Neural cell (in vitro differentiated cells): ENCODE data around the gene CIC. TPM values are rescaled to one million over a fixed set of nuclear protein-coding genes. Genes with fewer than 3 reads are reported as not detected.

Experiments used
- H2AFZ ChIP-seq: fragments of 200-600, 300-800 bp; sonication (generic), shearing (Covaris generic); 2 replicates; pipeline ENCODE4 v1.6.0; 2014; ENCODE audit warnings: low read depth, mild to moderate bottlenecking, antibody characterized with exemption, low read length, moderate library complexity
- H3F3A ChIP-seq: fragments of 200-600 bp; shearing (Covaris generic); 2 replicates; pipeline ENCODE4 v1.6.1; 2016; ENCODE audit warnings: mild to moderate bottlenecking, moderate library complexity, mixed read lengths, antibody characterized with exemption, low read length; ENCODE audit not compliant: insufficient read depth, poor library complexity, severe bottlenecking
- H3K27ac ChIP-seq: fragments of 200-600, 300-800 bp; sonication (generic), shearing (Covaris generic); 2 replicates; pipeline ENCODE4 v1.5.1; 2014; ENCODE audit warnings: mild to moderate bottlenecking, low read length, moderate library complexity
- H3K27me3 ChIP-seq: fragments of 300-800, 200-600 bp; sonication (generic), shearing (Covaris generic); 2 replicates; pipeline ENCODE4 v1.6.0; 2014; ENCODE audit warnings: mild to moderate bottlenecking, low read depth, low read length, moderate library complexity; ENCODE audit not compliant: insufficient read depth
- H3K36me3 ChIP-seq: fragments of 300-800, 200-600 bp; sonication (generic), shearing (Covaris generic); 2 replicates; pipeline ENCODE4 v1.5.1; 2014; ENCODE audit warnings: mild to moderate bottlenecking, antibody characterized with exemption, low read length, moderate library complexity; ENCODE audit not compliant: insufficient read depth
- H3K4me2 ChIP-seq: fragments of 300-800, 200-600 bp; sonication (generic), shearing (Covaris generic); 2 replicates; pipeline ENCODE4 v1.6.0; 2014; ENCODE audit warnings: mild to moderate bottlenecking, low read length
- H3K4me3 ChIP-seq: fragments of 300-800, 200-600 bp; sonication (generic), shearing (Covaris generic); 2 replicates; pipeline ENCODE4 v1.5.1; 2014; ENCODE audit warnings: mild to moderate bottlenecking, low read length, moderate library complexity
- H3K79me2 ChIP-seq: fragments of 200-600 bp; shearing (Covaris generic); replicated peaks from 2 replicates; pipeline ENCODE4 v1.6.0; 2014; ENCODE audit warnings: mild to moderate bottlenecking, low read length, moderate library complexity; ENCODE audit not compliant: insufficient read depth
- H3K9ac ChIP-seq: fragments of 300-800, 200-600 bp; sonication (generic), shearing (Covaris generic); 2 replicates; pipeline ENCODE4 v1.6.1; 2016; ENCODE audit warnings: mild to moderate bottlenecking, low read length, mixed read lengths
- H3K9me2 ChIP-seq: fragments of 200-600 bp; shearing (Covaris generic); 2 replicates; pipeline ENCODE4 v1.6.1; 2016; ENCODE audit warnings: mild to moderate bottlenecking, low read length, mixed read lengths; ENCODE audit not compliant: insufficient read depth
- H3K9me3 ChIP-seq: fragments of 200-600, 300-800 bp; sonication (generic), shearing (Covaris generic); 2 replicates; pipeline ENCODE4 v1.6.1; 2016; ENCODE audit warnings: mild to moderate bottlenecking, mixed run types, low read length, moderate library complexity, mixed read lengths
- H4K20me1 ChIP-seq: fragments of 200-600 bp; shearing (Covaris generic); 2 replicates; pipeline ENCODE4 v1.6.1; 2016; ENCODE audit warnings: mild to moderate bottlenecking, mixed run types; ENCODE audit not compliant: insufficient read depth
- CTCF ChIP-seq: fragments of 450-650 bp; IDR thresholded peaks from 2 replicates; pipeline ENCODE4 v1.5.1; 2014; ENCODE audit warnings: antibody characterized with exemption, mild to moderate bottlenecking, moderate library complexity; ENCODE audit not compliant: poor library complexity, severe bottlenecking
- EP300 ChIP-seq: fragments of 450-650 bp; conservative IDR thresholded peaks from 2 replicates; pipeline ENCODE4 v1.6.1; 2014; ENCODE audit warnings: antibody characterized with exemption, mild to moderate bottlenecking, moderate library complexity; ENCODE audit not compliant: poor library complexity, severe bottlenecking
- EZH2 ChIP-seq: fragments of 200-600, 300-800 bp; shearing (Covaris generic), sonication (generic); IDR thresholded peaks from 2 replicates; pipeline ENCODE4 v1.6.1; 2014; ENCODE audit warnings: antibody characterized with exemption, low read length, borderline replicate concordance, mild to moderate bottlenecking; ENCODE audit not compliant: insufficient read depth, poor library complexity, severe bottlenecking
- MXI1 ChIP-seq: fragments of 450-650 bp; conservative IDR thresholded peaks from 2 replicates; pipeline ENCODE4 v1.6.1; 2014; ENCODE audit warnings: antibody characterized with exemption, mild to moderate bottlenecking; ENCODE audit not compliant: poor library complexity, severe bottlenecking
- POLR2AphosphoS5 ChIP-seq: IDR thresholded peaks from 2 replicates; pipeline ENCODE4 v1.6.1; 2012
- RAD21 ChIP-seq: fragments of 450-650 bp; conservative IDR thresholded peaks from 2 replicates; pipeline ENCODE4 v1.6.1; 2014; ENCODE audit warnings: antibody characterized with exemption, mild to moderate bottlenecking, moderate library complexity
- REST ChIP-seq: IDR thresholded peaks from 2 replicates; pipeline ENCODE4 v1.6.1; 2012; ENCODE audit warnings: borderline replicate concordance
- SMC3 ChIP-seq: fragments of 450-650 bp; conservative IDR thresholded peaks from 2 replicates; pipeline ENCODE4 v1.6.1; 2014; ENCODE audit warnings: antibody characterized with exemption, mild to moderate bottlenecking, moderate library complexity; ENCODE audit not compliant: poor library complexity
- TAF1 ChIP-seq: IDR thresholded peaks from 2 replicates; pipeline ENCODE4 v1.6.1; 2012; ENCODE audit warnings: low read depth
- polyA plus RNA-seq: library from polyadenylated mRNA; depleted of rRNA; stranded (reverse); fragments of >200 nt; gene quantifications from 2 replicates; pipeline ENCODE4 v1.2.3, GENCODE V29; 2014

Gene CIC
- polyA plus RNA-seq, 1 donor from 2014 or later, result 10.8 TPM

GRCh38 chr19:42232435-42232834, 36.6 kb upstream of the CIC start:
- Histone ChIP-seq H2AFZ (no peak overlapping the region), H3F3A (no peaks in the 10 kb centered on the region), H3K9me3 (no peaks in the 10 kb centered on the region), H3K27me3 (no peaks in the 10 kb centered on the region), H3K36me3 (peaks cover 10% of the 10 kb centered on the region), H3K9ac (no peak overlapping the region), H3K4me2 (no peak overlapping the region), H3K9me2 (no peaks in the 10 kb centered on the region), H3K79me2 (no peaks in the 10 kb centered on the region), H3K4me3 (no peak overlapping the region), H3K27ac (no peak overlapping the region), H4K20me1 (no peaks in the 10 kb centered on the region)
- TF ChIP-seq CTCF, result no peak
- TF ChIP-seq MXI1, result no peak
- no peak for TF ChIP-seq POLR2AphosphoS5
- no peak for TF ChIP-seq RAD21
- TF ChIP-seq EP300, result no peak
- no peak for TF ChIP-seq TAF1
- no peak for TF ChIP-seq EZH2
- no peak for TF ChIP-seq SMC3
- no peak for TF ChIP-seq REST

GRCh38 chr19:42233106-42233505, 35.9 kb upstream of the CIC start:
- no peaks in the 10 kb centered on the region for H4K20me1 ChIP-seq
- H3K36me3 ChIP-seq, result peaks cover 10% of the 10 kb centered on the region
- H3K4me2 ChIP-seq, result no peak overlapping the region
- no peaks in the 10 kb centered on the region for H3K79me2 ChIP-seq
- H3K9me3 ChIP-seq, result no peaks in the 10 kb centered on the region
- H2AFZ ChIP-seq, result no peak overlapping the region
- no peak overlapping the region for H3K27ac ChIP-seq
- H3K27me3 ChIP-seq, result no peaks in the 10 kb centered on the region
- no peaks in the 10 kb centered on the region for H3F3A ChIP-seq
- no peaks in the 10 kb centered on the region for H3K9me2 ChIP-seq
- no peak for TF ChIP-seq CTCF
- no peak overlapping the region for H3K9ac ChIP-seq
- no peak overlapping the region for H3K4me3 ChIP-seq
